HG02610 (cell line): ENCODE results near the gene VPS33A.
"Not testable (repeated sequence)": the region's sequence is repeated elsewhere in the genome, so short reads cannot be mapped to it uniquely, and the experiment has no call there.

ENCODE experiments used
- ATAC-seq: cut with Tn5 transposase; IDR thresholded peaks from one replicate; pipeline ENCODE4 v1.9.1; 2021; ENCODE audit warnings: mild to moderate bottlenecking, moderate library complexity; ENCODE audit not compliant: unreplicated experiment

Gene VPS33A

DNA sequence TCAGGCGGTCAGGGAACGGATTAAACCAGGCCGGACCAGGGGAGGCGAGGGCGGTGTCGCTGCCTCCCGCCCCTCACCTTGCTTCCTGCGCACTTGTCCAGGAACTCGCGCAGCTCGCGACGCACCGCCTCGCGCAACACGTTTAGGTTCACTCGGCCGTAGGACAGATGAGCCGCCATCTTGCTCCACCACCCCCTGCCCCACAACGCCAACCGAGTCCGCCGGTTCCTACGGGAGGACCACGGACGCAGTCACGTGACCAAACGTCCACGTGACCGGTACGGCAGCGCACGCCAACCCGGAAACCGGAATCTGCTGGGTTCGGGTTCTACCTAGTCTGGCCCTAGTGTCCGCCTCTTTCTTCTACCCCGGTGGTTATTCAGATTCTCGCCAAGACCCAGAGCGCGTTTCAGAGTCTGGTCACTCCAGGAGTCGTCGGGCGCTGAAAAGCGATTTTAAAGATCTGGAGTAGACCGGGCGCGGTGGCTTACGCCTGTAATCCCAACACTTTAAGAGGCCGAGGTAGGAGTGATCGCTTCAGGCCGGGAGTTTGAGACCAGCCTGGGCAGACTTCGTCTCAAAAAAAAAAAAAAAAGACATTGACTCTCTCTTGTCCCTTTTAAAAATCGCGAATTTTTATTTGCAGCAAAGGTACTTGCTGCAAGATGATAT, at the start of gene VPS33A:
TSS of gene VPS33A (minus strand) at position 265 of the 672 bp plus-strand sequence. CDS start at position 179, 86 bp downstream.
- peak; percentile 88 for ATAC-seq

GRCh38 chr12:122312926-122313325, 46.6 kb upstream of the VPS33A start:
- no peak for ATAC-seq

- no peak for ATAC-seq
These were observed 45.4 kb upstream of the VPS33A start for GRCh38 chr12:122311696-122312095.

- no peak for ATAC-seq
These were observed 44.5 kb upstream of the VPS33A start for GRCh38 chr12:122310626-122311333.

- no peak for ATAC-seq
These were observed 43.3 kb upstream of the VPS33A start for GRCh38 chr12:122309564-122310121.

GRCh38 chr12:122308811-122309210, 42.5 kb upstream of the VPS33A start:
- ATAC-seq = no peak

DNA sequence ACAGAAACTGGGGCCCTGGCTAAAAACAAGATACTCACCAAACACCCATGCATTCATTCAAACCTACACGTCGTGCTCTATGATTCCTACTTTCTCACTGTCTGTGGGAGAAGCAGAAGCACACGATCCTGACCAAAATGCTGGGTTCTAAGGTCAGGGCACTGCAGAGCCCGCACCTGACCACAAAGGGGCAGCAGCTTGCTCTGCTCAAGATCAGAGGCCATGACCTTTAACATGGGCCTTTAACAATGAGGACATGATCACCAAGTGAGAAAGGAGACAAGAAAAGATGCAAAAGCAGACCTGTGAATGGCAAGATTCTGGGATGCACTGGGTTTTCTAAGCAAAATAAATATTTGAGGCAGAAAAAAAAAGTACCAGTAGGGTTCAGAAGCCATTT, 40.1 kb upstream of the VPS33A start:
- ATAC-seq = no peak

DNA sequence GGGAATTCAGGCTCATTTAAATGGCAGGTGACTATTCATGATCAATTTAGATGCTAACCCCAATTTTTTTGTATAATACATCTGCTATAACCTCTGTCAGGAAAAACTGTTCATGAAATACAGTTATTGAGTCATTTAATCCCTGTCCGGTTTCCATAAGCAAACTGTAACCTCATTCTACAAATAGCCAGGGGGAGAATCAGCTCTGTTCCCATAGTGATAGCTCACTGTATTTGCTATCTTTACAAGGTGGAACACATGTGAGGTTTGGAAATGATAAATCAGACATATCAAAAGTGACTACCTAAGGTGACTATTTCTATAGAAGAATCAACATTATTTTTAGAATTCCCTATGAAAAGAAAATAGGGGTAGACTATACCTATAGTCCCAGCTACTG, 38.6 kb upstream of the VPS33A start:
- ATAC-seq = no peak

- no peak for ATAC-seq
These were observed 36.8 kb upstream of the VPS33A start for GRCh38 chr12:122303068-122303467.

DNA sequence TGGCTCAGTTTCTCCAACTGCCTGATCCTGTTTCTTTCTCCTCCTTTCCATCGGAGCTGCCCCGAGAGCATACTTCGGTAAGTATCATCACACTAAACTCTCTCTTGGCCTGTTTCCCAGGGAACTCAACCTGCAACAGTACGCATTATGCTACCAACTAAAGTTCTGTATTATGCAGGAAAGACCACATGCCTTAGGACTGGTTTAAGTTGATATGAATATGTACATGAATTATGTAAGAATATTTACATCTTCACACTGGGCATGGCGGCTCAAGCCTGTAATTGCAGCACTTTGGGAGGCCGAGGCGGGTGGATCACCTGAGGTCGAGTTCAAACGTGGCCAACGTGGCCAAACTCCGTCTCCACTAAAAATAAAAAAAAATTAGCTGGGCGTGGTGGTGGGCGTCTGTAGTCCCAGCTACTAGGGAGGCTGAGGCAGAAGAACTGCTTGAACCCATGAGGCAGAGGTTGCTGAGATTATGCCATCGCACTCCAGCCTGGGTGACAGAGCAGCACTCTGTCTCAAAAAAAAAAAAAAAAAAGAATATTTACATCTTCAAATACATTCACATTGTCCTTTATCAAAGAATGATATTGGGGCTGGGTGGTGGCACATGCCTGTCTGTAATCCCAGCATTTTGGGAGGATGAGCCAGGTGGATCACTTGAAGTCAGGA, 31.9 kb upstream of the VPS33A start:
- ATAC-seq = no peak

GRCh38 chr12:122297494-122297893, 31.2 kb upstream of the VPS33A start:
- no peak for ATAC-seq

DNA sequence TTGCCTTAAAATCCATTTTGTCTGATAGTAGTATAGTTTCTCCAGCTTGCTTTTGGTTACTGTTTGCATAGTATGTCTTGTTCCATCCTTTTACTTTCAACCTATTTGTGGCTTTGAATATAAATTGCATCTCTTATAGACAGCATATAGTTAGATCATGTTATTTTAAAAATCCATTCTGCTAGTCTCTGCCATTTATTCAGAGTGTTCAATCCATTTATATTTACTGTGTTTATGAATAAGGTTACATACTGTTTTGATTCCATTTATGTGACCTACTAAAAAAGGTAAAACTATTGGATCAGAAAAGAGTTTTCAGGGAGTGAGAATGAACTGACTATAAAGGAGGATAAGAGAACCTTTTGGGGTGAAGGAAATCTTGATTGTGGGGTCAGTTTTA, 29.6 kb upstream of the VPS33A start:
- ATAC-seq = no peak

DNA sequence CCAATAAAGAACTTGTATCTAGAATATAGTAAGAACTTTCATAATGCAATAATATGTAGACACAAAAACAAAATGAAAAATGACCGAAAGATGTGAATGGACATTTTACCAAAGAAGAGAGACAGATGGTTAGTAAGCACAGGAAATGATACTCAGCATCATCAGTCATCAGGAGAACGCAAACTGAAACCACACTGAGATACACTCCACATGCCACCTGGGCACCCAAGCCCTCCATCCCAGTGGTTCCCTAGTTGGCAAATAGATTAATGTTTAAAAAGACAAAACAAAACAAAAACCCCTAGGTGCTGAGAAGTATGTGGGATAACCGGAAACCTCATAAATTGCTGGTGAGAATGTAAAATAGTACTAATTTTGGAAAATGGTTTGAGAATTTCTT, 26.8 kb upstream of the VPS33A start:
- ATAC-seq = no peak

- ATAC-seq = no peak
These were observed 25.1 kb upstream of the VPS33A start for GRCh38 chr12:122291431-122291830.

DNA sequence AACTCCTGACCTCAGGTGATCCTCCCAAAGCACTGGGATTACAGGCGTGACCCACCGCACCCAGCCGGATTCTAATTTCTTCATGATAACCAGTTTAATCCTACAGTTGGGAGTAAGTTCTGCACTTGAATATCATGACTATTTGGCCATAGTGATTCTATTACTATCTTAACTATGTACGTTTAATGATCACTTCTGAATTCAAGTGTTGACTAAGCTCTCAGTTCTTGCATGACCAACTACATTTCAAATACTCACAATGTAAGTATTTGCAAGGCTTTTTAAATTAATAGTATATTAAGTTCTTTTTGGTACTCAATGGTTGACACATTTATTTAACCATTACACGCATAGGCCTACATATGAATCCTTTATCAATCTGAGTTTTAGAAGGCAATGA, 17.4 kb upstream of the VPS33A start:
- ATAC-seq = no peak

- no peak for ATAC-seq
These were observed 15.8 kb upstream of the VPS33A start for GRCh38 chr12:122282061-122282460.

GRCh38 chr12:122276242-122276641, 9.9 kb upstream of the VPS33A start:
- ATAC-seq = no peak

DNA sequence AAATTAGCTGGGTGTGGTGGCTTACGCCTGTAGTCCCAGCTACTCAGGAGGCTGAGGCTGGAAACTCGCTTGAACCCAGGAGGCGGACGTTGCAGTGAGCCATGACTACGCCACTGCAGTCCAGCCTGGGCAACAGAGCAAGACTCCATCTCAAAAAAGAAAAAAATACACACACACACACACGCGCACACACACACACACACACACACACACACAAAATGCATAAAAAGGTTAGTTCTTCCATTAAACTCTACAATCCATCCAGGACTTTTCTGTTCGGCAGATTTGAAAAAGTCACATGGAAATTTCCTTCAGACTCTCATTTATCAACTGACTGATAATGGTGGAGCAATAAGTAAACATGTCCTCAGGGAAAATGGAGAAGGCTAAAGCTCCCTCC, 9.2 kb upstream of the VPS33A start:
- ATAC-seq = no peak

GRCh38 chr12:122265886-122266229, 436 bp downstream of the VPS33A start:
- ATAC-seq = peak; percentile 37

DNA sequence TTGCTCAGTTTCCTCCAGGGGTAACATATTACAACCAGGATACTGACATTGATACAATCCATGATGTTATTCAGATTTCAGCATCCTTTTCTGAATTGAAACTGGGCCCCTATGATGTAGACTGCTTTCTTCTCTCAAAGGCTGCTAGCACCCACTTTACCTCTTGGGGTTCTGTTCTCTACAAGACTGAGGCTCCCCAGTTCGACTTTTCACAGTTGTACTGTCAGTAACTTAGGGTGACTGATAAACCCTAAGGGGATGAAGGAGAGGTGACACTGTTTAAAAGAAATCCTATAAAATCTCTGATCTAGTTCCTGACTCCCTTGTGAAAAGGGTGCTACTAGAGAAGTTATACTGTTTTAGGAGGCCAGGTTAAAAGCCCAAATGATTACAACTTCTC, 818 bp downstream of the VPS33A start:
- no peak for ATAC-seq

DNA sequence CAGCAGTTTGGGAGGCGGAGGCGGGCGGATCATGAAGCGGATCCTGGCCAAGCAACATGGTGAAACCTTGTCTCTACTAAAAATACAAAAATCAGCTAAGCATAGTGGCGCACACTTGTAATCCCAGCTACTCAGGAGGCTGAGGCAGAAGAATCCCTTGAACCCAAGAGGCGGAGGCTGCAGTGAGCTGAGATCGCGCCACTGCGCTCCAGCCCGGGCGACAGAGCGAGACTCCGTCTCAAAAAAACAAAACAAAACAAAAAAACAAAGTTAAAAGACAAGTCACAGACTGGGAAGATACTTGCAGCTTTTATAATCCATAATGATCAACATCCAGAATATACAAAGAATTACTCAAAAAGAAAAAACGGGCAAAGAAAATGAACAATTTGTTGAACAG, 5.6 kb downstream of the VPS33A start:
- ATAC-seq = not testable (repeated sequence)

- not testable (repeated sequence) for ATAC-seq
These were observed 7.4 kb downstream of the VPS33A start for GRCh38 chr12:122258939-122259338.
